VCaP (cell line): ENCODE results near the gene ADAMTSL5.

Experiments used
- H3K27ac ChIP-seq: fragments of 450-650 bp; 2 replicates; pipeline ENCODE4 v1.5.1; 2017
- CTCF ChIP-seq: fragments of 450-650 bp; conservative IDR thresholded peaks from 2 replicates; pipeline ENCODE4 v1.5.1; 2017; ENCODE audit warnings: mild to moderate bottlenecking, moderate library complexity

Gene ADAMTSL5

GRCh38 chr19:1474011-1474764 is 38.6 kb downstream of the ADAMTSL5 start:
- TF ChIP-seq CTCF = no peak
- H3K27ac ChIP-seq = no peak overlapping the region

GRCh38 chr19:1473085-1473851 is 39.6 kb downstream of the ADAMTSL5 start:
- TF ChIP-seq CTCF = no peak
- no peak overlapping the region for H3K27ac ChIP-seq

GRCh38 chr19:1472231-1473084 is 40.4 kb downstream of the ADAMTSL5 start:
- H3K27ac ChIP-seq = no peak overlapping the region
- no peak for TF ChIP-seq CTCF

- TF ChIP-seq CTCF = no peak
- no peak overlapping the region for H3K27ac ChIP-seq
Measured at GRCh38 chr19:1471515-1472160, 41.2 kb downstream of the ADAMTSL5 start.

- H3K27ac ChIP-seq = peak overlapping the region; percentile 49; the same call in 1 of the 2 replicates
Measured at GRCh38 chr19:1471010-1471514, 41.8 kb downstream of the ADAMTSL5 start.

More at GRCh38 chr19:1471010-1471514, 41.8 kb downstream of the ADAMTSL5 start:
- no peak for TF ChIP-seq CTCF
